ENCODE measurements around the gene RSRC1. TPM values are rescaled to one million over a fixed set of nuclear protein-coding genes. Genes with fewer than 3 reads are reported as not detected.

The RSRC1 gene
- total and polyA plus RNA-seq, 2 of the 8 experiments (the other 6 are each of a cell fraction or from before 2014, with no cell fraction given), result 2.0 to 27.9 TPM

- TF ChIP-seq ATF3 (IDR thresholded peaks at IDR 0.05; ENCODE audit: insufficient read depth, low read depth, low read length) (no peak), TCF12 (IDR thresholded peaks at IDR 0.05; ENCODE audit: low read depth, low read length) (no peak)
These were observed 139.3 kb downstream of the RSRC1 start (continued) for GRCh38 chr3:158249183-158249582.

Measured in H1 (cell line).